Measurements from ENCODE around the gene SLC16A11. TPM values are rescaled to one million over a fixed set of nuclear protein-coding genes. Genes with fewer than 3 reads are reported as not detected.
A peak's percentile ranks its signal among the peaks of the same experiment; 100 is the strongest.

SLC16A11 gene
- total and polyA plus RNA-seq, 10 of the 15 experiments (the other 5 are each of a cell fraction or from before 2014, with no cell fraction given) = 0.11 to 2.7 (median 0.84) TPM

GRCh38 chr17:7017827-7018200 is 26.1 kb downstream of the SLC16A11 start (continued):
- TF ChIP-seq TAF1 (IDR thresholded peaks at IDR 0.05; ENCODE audit: borderline replicate concordance, low read depth, low read length) (no peak), RAD21 (IDR thresholded peaks at IDR 0.05; ENCODE audit: insufficient read depth, low read depth, low read length) (no peak), SKIL (IDR thresholded peaks at IDR 0.05; ENCODE audit: low read depth, poor library complexity, severe bottlenecking) (no peak), SIX5 (IDR thresholded peaks at IDR 0.05; ENCODE audit: low read depth, low read length, severe bottlenecking) (no peak), EED (IDR thresholded peaks at IDR 0.05; ENCODE audit: low read depth) (peak; percentile 29; the same call in 1 of the 2 replicates), TCF3 (IDR thresholded peaks at IDR 0.05; ENCODE audit: borderline replicate concordance, insufficient read depth, low read depth, low read length) (no peak), ZBTB40 (IDR thresholded peaks at IDR 0.05; ENCODE audit: borderline replicate concordance) (no peak), CBX5 (IDR thresholded peaks at IDR 0.05; ENCODE audit: low read depth) (no peak), FOS (IDR thresholded peaks at IDR 0.05; ENCODE audit: borderline replicate concordance, extremely low read depth, insufficient read length) (no peak), RB1 (IDR thresholded peaks at IDR 0.05; ENCODE audit: borderline replicate concordance) (no peak), IKZF2 (IDR thresholded peaks at IDR 0.05) (peak in 1 of 2 experiments; percentile 39; a peak in 1 of 4 replicates)
- TF ChIP-seq, protein P1, sequence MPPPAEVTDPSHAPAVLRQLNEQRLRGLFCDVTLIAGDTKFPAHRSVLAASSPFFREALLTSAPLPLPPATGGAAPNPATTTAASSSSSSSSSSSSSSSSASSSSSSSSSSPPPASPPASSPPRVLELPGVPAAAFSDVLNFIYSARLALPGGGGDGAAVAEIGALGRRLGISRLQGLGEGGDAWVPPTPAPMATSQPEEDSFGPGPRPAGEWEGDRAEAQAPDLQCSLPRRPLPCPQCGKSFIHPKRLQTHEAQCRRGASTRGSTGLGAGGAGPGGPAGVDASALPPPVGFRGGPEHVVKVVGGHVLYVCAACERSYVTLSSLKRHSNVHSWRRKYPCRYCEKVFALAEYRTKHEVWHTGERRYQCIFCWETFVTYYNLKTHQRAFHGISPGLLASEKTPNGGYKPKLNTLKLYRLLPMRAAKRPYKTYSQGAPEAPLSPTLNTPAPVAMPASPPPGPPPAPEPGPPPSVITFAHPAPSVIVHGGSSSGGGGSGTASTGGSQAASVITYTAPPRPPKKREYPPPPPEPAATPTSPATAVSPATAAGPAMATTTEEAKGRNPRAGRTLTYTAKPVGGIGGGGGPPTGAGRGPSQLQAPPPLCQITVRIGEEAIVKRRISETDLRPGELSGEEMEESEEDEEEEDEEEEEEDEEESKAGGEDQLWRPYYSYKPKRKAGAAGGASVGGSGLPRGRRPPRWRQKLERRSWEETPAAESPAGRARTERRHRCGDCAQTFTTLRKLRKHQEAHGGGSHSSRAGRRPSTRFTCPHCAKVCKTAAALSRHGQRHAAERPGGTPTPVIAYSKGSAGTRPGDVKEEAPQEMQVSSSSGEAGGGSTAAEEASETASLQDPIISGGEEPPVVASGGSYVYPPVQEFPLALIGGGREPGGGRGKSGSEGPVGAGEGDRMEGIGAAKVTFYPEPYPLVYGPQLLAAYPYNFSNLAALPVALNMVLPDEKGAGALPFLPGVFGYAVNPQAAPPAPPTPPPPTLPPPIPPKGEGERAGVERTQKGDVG (CRISPR knock-in tag; IDR thresholded peaks at IDR 0.05) = no peak
- TF ChIP-seq, protein P2, sequence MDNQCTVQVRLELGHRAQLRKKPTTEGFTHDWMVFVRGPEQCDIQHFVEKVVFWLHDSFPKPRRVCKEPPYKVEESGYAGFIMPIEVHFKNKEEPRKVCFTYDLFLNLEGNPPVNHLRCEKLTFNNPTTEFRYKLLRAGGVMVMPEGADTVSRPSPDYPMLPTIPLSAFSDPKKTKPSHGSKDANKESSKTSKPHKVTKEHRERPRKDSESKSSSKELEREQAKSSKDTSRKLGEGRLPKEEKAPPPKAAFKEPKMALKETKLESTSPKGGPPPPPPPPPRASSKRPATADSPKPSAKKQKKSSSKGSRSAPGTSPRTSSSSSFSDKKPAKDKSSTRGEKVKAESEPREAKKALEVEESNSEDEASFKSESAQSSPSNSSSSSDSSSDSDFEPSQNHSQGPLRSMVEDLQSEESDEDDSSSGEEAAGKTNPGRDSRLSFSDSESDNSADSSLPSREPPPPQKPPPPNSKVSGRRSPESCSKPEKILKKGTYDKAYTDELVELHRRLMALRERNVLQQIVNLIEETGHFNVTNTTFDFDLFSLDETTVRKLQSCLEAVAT (IDR thresholded peaks at IDR 0.05) = peak; percentile 53; the same call in 1 of the 2 replicates
- TF ChIP-seq, protein P3, sequence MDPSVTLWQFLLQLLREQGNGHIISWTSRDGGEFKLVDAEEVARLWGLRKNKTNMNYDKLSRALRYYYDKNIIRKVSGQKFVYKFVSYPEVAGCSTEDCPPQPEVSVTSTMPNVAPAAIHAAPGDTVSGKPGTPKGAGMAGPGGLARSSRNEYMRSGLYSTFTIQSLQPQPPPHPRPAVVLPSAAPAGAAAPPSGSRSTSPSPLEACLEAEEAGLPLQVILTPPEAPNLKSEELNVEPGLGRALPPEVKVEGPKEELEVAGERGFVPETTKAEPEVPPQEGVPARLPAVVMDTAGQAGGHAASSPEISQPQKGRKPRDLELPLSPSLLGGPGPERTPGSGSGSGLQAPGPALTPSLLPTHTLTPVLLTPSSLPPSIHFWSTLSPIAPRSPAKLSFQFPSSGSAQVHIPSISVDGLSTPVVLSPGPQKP (IDR thresholded peaks at IDR 0.05; ENCODE audit: low read depth, low read length) = no peak
- TF ChIP-seq, protein P4, sequence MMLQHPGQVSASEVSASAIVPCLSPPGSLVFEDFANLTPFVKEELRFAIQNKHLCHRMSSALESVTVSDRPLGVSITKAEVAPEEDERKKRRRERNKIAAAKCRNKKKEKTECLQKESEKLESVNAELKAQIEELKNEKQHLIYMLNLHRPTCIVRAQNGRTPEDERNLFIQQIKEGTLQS (IDR thresholded peaks at IDR 0.05; ENCODE audit: borderline replicate concordance, extremely low read depth, low read depth, low read length) = no peak

Measured in GM12878 (cell line).